Activated naive CD4-positive, alpha-beta T cell treated with anti-CD3 and anti-CD28 coated beads, Interleukin-2, amount 50 U/mL, for 72 hours (primary cell): ENCODE measurements around the gene SIN3A. TPM values are rescaled to one million over a fixed set of nuclear protein-coding genes. Genes with fewer than 3 reads are reported as not detected.

Experiments used
- ATAC-seq, 2 donors: fragments of 150-1000 bp; cut with Tn5 transposase; 2 replicates each; pipeline ENCODE4 v1.10.0; 2021; ENCODE audit warnings: mild to moderate bottlenecking in 2 of 2, moderate library complexity in 2 of 2
- DNase-seq, 2 donors: peaks; one replicate each; pipeline ENCODE4 v3.0.0; 2021 to 2022; ENCODE audit warnings: low spot score in 2 of 2
- H3K27ac Mint-ChIP-seq, 2 donors: one replicate each; pipeline ENCODE4 v1.8.0; 2022; ENCODE audit warnings: mild to moderate bottlenecking in 2 of 2, mixed read lengths in 2 of 2
- H3K36me3 Mint-ChIP-seq, 2 donors: one replicate each; pipeline ENCODE4 v1.8.0; 2022; ENCODE audit warnings: mixed read lengths in 2 of 2
- H3K9me3 Mint-ChIP-seq, 2 donors: one replicate each; pipeline ENCODE4 v1.8.0; 2022; ENCODE audit warnings: mixed read lengths in 2 of 2
- total RNA-seq, 2 donors: library from RNA; stranded (reverse); gene quantifications; one replicate each; pipeline ENCODE4 v1.2.3, GENCODE V29; 2022

Gene SIN3A
- total RNA-seq, 2 donors from 2014 or later, result 104 to 123 TPM

DNA sequence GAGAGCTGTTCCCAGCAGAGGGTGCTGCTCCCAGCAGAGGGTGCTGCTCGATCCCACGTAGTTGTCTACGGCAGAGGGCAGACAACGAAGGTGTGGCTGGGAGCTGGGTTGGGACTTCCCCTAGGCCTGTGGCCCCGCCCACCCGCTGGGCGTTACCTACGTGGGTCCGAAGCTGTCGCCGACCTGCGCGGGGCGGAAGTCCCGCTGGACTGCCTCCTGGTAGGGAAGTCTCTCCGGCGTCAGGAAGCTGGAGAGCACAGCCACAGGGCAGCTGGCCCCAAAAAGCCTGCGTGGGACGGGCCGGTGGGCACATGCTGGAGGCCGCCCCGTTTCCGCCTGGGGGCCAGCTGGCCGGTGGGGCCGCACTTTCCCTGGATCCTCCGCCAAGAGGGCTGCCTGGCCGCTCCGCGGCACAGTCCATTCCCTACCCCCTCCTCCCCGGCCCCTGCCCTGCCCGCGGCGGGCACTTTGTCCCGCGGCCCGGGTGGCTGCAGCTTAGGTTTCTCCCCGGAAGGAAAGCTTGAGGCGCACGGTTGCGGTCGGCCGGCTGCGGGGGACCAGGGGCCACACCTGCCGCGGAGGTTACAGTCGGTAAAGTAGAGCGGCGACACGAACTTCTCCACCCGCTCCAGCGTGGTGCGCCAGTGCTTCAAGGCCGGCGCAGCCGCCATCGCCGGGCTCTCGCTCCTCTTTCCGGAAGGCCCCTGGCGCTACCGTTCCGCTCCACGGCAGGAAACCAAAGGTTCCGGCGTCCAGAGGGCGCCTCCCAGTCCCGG is 83.4 kb downstream of the SIN3A start, which contains the start of gene MAN2C1:
TSS of gene MAN2C1 (minus strand) at position 695 of the 776 bp plus-strand sequence. CDS start at position 671, 24 bp downstream.
- peak; percentile 93 to 95 for DNase-seq
- H3K9me3 Mint-ChIP-seq, result no peaks in the 10 kb centered on the region
- ATAC-seq, result peak; percentile 93 to 95
- H3K27ac Mint-ChIP-seq, result peak within 1 kb of the TSS; percentile 95
- peaks cover 0 to 16% of the 10 kb centered on the region in 2 donors for H3K36me3 Mint-ChIP-seq

DNA sequence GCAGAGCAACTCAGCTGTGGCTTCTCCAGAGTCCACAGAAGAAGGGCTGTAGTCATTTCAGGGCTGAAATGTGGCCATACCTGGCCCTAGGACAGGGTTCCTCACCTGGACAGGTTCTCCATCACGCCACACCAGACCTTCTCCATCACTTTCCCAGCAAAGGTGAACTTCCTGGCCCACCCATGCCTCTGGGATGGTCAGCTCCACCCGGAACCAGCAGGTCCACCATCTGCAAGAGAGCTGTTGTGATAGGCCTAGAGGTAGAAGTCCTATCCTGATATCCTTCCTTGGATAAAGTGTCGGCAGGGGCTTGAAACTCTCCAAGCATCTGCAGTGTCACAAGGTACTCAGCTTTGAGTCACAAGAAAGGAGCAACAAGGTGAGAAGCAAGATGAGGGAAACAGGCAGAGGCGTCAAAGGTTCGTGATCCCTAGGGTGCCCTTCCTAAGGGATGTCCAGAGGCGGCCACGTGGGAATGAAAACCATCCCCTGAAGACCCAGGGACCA is 84.0 kb downstream of the SIN3A start:
- Mint-ChIP-seq H3K36me3 (peaks cover 0 to 16% of the 10 kb centered on the region in 2 donors), H3K9me3 (no peaks in the 10 kb centered on the region), H3K27ac (peak overlapping the region in 1 of 2 donors; percentile 95)
- no peak for DNase-seq
- no peak for ATAC-seq

DNA sequence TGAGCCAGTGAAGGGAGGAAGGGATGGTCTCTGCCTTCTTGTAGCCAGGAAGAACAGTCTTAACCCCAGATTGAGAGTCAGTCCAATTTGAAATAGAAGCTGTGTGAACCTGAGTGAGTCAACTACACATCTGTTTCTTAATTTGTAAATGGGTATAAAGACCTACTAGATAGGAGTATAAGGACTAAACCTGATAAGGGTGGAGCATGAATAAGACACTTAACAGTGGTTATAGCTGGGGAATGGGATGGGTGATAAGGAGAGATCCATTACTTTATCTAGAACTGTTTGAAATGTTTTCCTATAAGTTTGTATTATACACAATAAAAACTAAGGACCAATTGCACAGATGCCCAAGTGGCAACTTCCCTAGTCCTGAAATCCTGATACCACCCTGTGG is 84.5 kb downstream of the SIN3A start:
- H3K27ac Mint-ChIP-seq, result peak overlapping the region; percentile 55 to 95
- H3K9me3 Mint-ChIP-seq, result no peaks in the 10 kb centered on the region
- DNase-seq (no peak), ATAC-seq (no peak)
- H3K36me3 Mint-ChIP-seq, result peaks cover 0 to 16% of the 10 kb centered on the region in 2 donors

DNA sequence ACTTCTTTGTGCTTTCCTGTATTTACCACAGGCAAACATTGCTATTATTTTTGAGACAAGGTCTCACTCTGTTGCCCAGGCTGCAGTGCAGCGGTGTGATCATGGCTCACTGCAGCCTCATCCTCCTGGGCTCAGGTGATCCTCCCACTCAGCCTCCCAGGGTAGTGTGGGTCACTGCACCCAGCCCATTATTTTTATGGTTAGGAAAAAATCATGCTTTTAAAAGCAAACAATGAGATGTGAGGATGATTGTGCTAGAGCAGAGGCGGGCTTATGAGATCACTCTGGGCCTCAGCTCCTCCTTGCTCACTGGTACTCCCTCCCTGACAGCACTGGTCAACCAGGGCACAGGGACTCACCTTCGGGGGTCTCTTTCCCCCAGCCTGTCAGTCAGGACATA is 85.3 kb downstream of the SIN3A start:
- H3K27ac Mint-ChIP-seq, result peak overlapping the region; percentile 9 to 95
- H3K9me3 Mint-ChIP-seq, result no peaks in the 10 kb centered on the region
- ATAC-seq (no peak), DNase-seq (no peak)
- peaks cover 0 to 16% of the 10 kb centered on the region in 2 donors for H3K36me3 Mint-ChIP-seq

DNA sequence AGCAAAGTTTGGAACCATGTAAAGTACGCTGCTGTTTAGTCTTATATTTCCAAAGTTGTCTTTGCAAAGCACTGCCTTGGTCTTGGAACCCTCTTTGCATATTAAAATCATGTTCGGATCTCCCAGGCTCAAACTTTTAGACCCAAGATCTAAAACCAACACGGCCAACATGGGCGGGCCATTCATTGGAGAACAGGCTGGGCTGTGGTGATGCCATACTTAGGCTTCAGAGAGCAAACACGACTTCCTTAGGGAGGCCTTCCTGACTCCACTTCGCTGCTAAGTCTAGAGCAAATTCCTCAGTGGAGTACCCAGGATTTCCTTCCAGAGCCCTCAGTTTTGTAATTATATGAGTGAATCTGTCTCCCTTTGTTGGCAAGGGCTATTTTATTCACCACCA is 86.6 kb downstream of the SIN3A start:
- H3K36me3 Mint-ChIP-seq, result peaks cover 0 to 14% of the 10 kb centered on the region in 2 donors
- ATAC-seq, result no peak
- peak in 1 of 2 donors; percentile 20 for DNase-seq
- H3K9me3 Mint-ChIP-seq, result no peaks in the 10 kb centered on the region
- H3K27ac Mint-ChIP-seq, result peak overlapping the region in 1 of 2 donors; percentile 47

DNA sequence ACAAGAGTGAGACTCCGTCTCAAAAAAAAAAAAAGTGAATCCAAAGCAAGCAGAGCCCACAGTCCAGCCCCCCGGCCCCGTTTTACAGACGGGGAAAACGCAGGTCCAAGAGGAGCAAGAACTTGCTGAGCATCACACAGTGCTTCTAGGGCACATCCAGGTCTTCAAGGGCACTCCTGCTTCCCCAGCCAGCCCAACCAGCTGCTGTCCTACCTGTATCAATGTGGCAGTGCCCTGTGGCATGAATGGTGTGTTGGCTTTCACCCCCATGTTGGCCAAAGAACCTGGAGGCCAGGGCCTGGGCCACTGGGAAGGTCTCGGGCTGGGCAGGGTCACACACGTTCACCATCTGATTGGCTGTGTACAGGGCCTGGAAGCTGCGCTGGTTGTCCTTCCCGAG is 87.7 kb downstream of the SIN3A start:
- ATAC-seq, result no peak
- peaks cover 0 to 3% of the 10 kb centered on the region in 2 donors for H3K36me3 Mint-ChIP-seq
- H3K9me3 Mint-ChIP-seq, result no peaks in the 10 kb centered on the region
- DNase-seq, result no peak
- peak overlapping the region; percentile 13 to 44 for H3K27ac Mint-ChIP-seq

DNA sequence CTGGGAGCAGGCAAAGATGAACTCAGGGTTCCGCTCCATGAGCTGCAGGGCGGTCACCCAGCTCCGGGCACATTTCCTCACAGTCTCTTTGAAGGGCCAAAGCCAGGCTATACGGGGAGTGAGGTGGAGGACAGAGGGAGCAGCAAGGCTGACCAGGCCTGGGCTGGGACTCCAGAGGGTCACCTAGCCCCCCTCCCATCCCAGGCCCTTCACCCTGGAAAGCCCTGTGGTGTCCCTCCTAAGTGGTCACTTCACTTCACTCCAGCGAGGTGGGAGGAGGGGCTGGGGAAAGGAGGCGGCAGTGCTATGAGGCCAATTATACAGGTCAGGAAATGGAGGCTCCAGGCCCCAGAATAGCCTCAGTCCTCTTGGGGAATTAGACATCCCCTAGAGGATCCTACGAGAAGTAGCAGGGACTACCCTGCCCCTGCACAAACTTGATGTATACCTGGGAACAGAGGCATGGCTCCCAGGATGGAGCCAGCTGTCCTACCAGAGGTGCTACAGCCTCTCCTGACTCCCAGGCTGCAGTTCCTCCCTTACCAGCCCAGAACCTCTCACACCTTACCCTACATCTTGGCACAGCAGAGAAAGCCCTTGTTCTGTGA is 88.7 kb downstream of the SIN3A start:
- no peaks in the 10 kb centered on the region for H3K36me3 Mint-ChIP-seq
- ATAC-seq (no peak), DNase-seq (peak in 1 of 2 donors; percentile 33)
- H3K27ac Mint-ChIP-seq, result peak overlapping the region; percentile 44
- no peaks in the 10 kb centered on the region for H3K9me3 Mint-ChIP-seq

DNA sequence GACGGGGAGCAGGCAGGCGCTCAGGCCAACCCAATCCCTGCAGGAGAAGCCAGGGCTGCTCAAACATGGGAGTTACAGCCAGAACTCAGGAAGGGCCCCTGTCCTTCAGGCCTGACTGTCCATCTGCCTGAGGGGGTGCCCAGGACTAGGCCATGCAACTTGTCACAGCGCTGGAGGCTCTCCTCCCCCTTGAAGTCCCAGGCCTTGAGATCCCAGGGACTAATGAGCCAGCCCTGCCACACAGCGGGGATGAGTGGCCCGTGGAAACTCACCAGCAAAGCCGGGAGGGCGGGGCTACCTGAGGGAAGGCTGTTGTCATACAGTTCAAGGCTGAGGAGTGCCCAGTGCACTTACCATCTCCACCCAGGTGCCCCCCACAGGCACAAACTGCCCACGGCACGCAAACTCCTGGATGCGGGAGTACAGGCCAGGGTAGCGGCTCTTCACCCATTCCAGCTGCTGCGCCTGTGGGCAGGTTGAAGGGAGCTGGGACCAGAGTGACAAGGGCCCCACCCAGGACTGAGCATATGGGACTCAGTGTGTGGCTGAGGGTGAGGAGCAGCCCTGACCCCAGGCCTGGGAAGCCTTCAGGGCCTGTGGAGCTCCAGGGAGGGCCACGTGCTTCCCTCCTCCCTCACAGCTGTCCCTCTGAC is 89.4 kb downstream of the SIN3A start:
- H3K9me3 Mint-ChIP-seq, result no peaks in the 10 kb centered on the region
- no peak overlapping the region for H3K27ac Mint-ChIP-seq
- DNase-seq (peak in 1 of 2 donors; percentile 51), ATAC-seq (no peak)
- H3K36me3 Mint-ChIP-seq, result no peaks in the 10 kb centered on the region

DNA sequence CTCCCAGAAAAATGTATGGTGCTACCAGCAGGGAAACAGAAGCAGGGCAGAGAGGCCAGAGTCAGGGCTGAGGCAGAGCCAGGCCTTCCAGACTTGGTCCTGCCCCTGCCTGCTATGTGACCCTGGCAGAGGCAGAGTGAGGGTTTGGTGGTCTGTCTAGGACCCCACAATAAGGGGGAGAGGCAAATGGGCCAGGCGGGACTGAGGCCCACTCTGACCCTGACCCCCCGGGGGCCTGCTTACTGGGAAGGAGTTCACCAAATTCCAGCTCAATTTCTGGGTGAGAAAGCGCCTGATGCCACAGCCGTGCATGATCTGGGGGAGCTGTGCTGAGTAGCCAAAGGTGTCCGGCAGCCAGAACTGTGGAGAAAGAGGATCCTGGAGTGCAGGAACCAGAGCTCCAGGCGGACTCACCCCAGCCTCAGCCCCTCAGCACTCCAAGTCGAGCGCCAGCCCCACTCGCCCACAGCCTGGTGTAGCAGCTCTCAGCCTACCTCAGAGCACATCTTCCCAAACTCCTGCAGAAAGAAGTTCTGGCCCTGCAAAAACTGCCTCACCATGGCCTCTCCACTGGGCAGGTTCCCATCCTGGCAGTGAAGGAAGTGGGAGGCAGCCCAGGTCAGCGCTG is 90.0 kb downstream of the SIN3A start:
- DNase-seq (peak in 1 of 2 donors; percentile 53), ATAC-seq (no peak)
- Mint-ChIP-seq H3K9me3 (no peaks in the 10 kb centered on the region), H3K36me3 (no peaks in the 10 kb centered on the region), H3K27ac (peak overlapping the region; percentile 22 to 30)

DNA sequence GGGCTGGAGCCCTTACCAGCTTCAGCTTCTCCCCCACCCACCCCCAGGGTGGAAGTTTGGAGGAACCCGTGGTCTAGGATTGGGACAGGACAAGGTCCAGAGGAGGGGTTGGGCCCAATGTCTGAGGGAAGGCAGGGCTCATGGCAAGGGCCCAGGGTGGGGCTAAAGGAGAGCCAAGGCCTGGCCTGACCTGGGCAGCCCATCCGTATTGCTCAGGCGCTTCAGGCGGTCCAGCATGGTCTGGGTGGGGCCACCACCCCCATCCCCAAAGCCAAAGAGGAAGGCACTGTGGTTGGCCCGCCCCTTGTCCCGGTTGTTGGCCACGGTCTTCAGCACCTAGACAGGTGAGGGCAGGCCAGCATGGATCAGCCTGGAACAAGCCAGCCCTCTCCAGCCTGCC is 90.6 kb downstream of the SIN3A start:
- H3K9me3 Mint-ChIP-seq, result no peaks in the 10 kb centered on the region
- ATAC-seq (peak in 1 of 2 donors; percentile 7), DNase-seq (no peak)
- no peaks in the 10 kb centered on the region for H3K36me3 Mint-ChIP-seq
- H3K27ac Mint-ChIP-seq, result peak overlapping the region; percentile 30 to 38

DNA sequence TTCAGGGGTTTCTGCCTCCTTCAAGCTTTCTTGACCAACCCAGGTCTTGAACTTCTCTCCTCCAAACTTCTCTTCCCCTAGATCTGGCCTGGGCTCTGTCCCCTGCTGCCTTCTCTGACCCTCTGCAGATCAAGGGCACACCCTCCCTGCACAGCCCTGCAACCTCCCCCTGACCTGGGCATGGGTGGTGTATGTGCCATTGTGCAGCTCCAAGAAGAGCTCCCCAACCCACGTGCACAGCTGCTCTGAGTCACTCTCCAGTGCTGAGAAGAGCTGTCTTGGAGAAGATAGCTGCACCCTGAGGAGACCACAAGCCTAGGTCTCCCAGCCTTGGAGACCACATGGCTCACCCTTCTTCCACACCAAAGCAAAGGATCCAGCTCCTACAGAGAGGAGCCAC is 91.1 kb downstream of the SIN3A start:
- H3K36me3 Mint-ChIP-seq, result no peaks in the 10 kb centered on the region
- DNase-seq, result peak in 1 of 2 donors; percentile 45
- H3K9me3 Mint-ChIP-seq, result no peaks in the 10 kb centered on the region
- H3K27ac Mint-ChIP-seq, result peak overlapping the region; percentile 30 to 38
- peak in 1 of 2 donors; percentile 5 for ATAC-seq

DNA sequence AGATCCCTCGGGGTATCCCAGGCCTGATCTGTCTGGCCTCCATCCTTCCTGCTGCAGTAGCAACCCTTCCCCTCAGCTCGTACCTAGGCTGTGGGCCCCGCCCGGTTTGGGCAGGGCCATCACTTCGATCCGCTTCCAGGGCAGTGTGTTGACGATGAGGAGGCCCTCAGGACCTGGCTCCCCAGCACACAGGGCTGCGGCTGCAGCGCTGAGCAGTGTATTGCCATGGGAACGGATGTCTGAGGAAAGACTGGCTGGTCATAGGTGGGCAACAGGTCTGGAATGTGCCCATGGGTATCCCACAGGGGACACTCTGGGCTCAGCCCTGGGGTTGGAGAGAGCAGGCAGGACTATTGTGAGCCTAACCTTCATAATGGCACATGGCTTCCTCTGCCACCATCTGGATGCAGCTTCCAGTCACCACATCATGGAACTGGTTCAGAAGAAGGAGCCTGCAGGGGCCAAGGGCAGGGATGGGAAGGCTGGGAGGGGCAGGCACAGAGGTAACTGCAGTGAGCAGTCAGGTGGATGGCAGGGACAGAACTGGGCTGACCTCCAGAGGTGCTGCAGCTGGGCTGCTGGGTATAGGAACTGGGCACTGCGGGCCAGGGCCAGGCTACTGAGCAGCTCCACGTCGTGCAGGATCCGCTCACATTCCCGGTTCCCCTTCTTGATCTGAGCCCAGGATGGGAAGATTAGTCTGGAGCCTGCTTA is 91.8 kb downstream of the SIN3A start:
- peak in 1 of 2 donors; percentile 52 for DNase-seq
- Mint-ChIP-seq H3K27ac (no peak overlapping the region), H3K36me3 (no peaks in the 10 kb centered on the region), H3K9me3 (no peaks in the 10 kb centered on the region)
- no peak for ATAC-seq

DNA sequence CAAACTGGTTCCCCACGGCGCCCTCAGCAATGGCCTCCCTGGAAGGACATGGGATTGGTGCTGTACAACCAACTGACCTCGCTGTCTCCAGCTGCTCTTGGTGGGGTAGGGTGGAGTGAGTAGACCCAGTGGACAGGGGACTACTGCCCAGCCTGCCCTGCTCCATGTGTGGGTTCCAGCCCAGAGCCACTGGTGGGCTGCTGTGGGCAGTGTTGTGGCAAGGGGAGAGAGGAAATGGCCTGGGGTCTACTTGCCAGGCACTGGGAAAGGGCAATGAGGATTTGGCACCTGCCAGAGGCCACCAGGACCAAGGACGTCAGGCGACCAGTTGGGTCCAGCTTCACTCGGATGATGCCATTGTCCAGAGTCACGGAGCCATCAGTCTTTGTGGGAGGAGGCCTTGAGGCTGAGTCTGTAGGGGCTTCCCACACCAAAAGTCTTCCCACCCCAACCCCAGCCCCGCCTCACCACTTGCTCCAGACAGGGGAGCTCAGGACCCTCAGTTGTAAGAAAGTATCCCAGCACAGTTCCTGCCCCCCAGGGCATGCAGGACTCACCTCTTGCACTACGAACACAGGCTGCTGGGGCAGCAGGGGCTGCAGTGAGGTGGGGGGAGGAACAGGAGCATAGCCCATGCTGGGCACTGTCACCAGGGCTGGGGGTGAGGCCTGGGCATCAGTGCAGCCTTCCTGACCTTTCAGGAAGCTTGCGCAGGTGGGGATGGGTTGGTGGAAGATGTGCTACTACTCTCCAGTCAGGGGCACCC is 92.5 kb downstream of the SIN3A start:
- Mint-ChIP-seq H3K27ac (peak overlapping the region in 1 of 2 donors; percentile 55), H3K9me3 (no peaks in the 10 kb centered on the region), H3K36me3 (no peaks in the 10 kb centered on the region)
- DNase-seq (peak in 1 of 2 donors; percentile 47), ATAC-seq (no peak)

DNA sequence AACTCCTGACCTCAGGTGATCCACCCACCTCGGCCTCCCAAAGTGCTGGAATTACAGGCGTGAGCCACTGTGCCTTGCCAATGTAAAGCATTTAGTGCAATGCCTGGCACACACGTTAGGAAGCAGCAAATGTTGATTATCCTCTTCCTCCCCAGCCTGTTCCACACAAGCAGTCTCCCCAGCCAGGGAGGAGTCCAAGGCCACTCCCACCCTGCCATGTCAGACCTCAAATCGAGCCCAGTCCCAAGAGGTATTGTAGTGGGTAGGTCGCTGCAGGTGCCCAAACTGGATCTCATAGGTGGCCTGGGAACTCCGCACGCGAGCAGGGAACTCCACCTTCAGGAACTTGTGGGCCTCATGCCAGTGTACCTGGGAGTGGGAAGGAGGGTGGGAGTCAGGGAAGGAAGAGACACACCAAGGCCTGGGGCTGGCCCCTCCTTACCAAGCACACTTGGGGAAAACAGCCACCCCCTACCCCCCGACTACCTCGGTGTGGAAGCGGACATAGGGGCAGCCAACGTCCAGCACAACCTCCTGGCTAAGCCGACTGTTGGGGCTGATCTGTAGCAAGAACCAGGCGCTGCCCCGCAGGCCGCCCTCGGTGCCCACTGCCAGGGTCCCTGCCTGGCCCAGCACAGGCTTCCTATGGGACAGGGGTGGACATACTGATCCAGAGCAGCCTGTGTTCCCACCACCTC is 93.4 kb downstream of the SIN3A start:
- ATAC-seq (no peak), DNase-seq (peak in 1 of 2 donors; percentile 54)
- peak overlapping the region in 1 of 2 donors; percentile 16 for H3K27ac Mint-ChIP-seq
- no peaks in the 10 kb centered on the region for H3K9me3 Mint-ChIP-seq
- no peaks in the 10 kb centered on the region for H3K36me3 Mint-ChIP-seq

DNA sequence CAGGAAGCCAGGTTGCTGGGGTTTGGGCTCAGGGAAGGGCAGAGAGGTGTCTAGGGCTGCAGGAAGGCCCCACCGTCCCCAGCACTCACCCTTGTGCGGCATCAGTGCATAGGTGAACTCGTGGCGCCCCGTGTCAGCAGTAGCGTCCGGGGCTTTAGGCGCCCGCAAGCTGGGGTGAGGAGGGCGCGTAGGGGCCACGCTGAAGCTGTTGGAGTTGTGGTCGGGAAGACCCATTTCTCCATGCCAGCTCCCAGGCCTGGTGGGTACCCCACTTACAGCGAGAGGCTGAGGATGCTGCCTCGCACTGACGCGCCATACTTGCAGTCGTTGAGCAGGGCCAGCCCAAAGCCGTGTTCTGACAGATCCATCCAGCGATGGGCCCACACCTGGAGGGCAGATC is 95.0 kb downstream of the SIN3A start:
- Mint-ChIP-seq H3K9me3 (no peaks in the 10 kb centered on the region), H3K36me3 (no peaks in the 10 kb centered on the region), H3K27ac (peak overlapping the region in 1 of 2 donors; percentile 20)
- DNase-seq (no peak), ATAC-seq (no peak)
